GM19025 (cell line): ENCODE measurements around the gene POLR2I.

Experiments used
- ATAC-seq: cut with Tn5 transposase; IDR thresholded peaks from one replicate; pipeline ENCODE4 v1.9.1; 2021; ENCODE audit warnings: mild to moderate bottlenecking, low read depth, moderate library complexity; ENCODE audit not compliant: unreplicated experiment

The POLR2I gene

DNA sequence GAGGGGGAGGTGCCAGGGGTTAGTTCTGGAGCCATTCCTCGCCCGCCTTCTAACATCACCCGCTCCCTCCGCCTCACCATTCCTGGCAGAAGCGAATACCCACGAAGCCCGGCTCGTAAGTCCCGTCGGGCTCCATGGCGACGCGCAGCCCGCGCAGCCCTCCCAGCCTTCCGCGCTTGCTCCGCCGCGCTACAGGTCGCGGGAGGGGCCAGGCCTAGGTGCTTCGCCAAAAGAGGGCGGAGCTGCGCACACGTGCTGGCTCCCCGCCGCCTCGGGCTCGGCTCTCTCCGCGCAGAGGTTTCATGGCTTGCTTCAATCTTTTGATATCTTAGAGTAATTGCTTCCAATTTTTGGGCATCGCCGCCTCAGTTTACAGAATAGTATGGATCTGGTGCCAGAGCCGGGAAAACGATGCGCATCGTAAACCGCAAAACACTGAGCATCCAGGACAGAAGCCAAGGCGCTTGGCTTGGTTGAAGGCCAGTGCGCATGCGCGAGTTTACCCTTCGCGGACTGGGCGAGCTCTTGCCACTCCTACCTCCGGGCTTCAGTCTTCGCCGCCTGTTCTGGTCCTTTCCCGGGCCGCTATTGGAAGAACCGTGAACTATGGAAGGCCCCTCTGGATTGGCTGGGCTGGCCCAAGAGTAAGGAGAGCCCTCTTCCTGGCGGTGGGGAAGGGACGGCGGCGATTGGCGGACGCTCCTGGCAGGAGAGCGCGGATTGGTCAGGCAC, at the start of gene POLR2I:
Gene POLR2I (minus strand): TSS at position 155 of the 732 bp plus-strand sequence. CDS start 19 bp downstream, at position 136.
- ATAC-seq = peak; percentile 81

DNA sequence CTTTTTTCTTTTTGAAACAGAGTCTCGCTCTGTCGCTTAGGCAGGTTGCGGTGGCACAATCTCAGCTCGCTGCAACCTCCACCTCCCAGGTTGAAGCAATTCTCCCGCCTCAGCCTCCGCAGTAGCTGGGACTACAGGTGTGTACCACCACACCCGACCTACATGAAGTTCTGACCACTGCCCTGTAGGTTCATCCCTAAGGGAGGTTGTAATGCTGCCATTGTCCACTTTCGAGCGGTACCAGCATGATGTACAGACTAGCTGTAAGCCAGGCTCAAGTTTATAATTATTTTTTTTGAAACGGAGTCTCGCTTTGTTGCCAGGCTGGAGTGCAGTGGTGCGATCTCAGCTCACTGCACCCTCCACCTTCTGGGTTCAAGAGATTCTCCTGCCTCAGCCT, 49.1 kb upstream of the POLR2I start:
- ATAC-seq = no peak

DNA sequence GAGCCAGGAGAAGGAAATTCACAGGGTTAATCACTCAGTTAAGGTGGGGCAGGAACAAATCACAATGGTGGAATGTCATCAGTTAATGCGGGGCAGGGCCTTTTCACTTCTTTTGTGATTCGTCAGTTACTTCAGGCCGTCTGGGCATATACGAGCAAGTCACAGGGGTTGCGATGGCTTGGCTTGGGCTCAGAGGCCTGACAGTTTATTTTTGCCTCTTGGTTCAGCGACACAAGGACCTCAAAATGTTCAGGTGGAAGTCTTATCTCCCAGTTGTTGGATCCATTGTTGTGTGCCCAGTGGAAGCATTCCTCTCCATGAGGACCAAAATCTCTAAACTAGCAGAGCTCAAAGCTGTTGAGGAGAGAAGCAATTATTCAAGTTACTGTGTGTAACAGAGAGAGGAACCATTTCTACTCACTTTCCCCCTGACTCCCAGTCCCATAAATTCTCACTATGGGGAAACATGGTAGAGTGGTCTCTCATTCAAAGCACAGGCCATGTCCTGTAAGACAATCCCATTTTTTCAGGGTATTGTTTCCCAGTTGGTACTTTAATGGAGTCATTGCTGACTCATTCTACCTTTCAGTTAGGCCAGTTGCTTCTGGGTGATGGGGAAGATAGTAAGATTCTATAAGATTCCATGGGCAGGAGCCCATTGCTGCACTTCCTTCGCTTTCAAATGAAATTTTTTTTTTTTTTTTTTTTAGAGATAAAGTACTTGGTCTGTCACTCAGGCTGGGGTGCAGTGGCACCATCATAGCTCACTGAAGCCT, 46.3 kb upstream of the POLR2I start:
- no peak for ATAC-seq

DNA sequence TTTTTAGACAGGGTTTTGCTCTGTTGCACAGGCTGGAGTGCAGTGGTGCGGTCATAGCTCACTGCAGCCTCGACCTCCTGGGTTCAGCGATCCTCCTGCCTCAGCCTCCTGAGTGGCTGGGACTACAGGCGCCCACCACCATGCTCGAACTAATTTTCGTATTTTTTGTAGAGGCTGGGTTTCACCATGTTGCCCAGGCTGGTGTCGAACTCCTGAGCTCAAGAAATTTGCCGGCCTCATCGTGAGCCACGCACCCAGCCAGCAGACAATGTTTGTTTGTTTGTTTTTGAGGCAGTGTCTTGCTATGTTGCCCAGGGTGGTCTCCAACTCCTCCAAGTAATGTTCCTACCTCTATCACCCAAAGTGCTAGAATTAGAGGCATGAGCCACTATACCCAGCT, 38.5 kb upstream of the POLR2I start:
- ATAC-seq = no peak

DNA sequence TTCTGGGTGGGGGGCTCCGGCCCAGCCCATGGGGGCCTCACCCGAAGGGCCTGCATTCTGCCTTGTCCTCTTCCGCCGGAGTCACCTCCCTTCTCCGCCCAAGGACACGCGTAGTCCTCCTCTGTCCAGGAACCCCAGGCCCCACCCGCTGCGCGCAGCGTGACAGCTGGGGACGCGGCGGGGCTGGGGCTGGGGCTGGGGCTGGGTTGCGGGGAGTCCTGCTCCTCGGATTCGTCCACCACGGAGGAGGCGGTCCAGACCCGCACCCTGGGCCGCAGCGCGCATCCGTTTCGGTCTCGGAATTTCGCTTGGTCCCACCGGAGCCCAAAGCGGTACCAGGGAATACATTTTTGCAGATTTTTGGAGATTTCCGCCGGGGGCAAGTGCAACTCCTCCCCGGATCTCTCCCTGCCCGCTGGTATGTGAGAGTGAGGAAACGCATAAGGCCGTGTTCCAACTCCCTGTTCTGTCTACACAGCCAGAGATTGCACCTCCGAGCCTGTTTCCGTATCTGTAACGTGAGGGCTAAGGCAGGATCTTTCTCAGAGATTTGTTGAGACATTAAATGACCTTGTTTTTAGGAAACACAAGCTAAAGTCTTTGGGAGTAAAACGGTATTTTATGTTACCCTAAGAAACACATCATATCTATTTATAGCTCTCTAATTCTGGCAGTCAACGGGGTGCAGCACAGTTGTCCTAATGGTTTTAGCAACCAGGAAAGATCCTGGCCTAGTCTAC, 37.8 kb upstream of the POLR2I start, which contains the start of gene COX7A1:
Gene COX7A1 (minus strand): TSS at position 96 of the 740 bp plus-strand sequence. CDS start 40 bp downstream, at position 56.
- ATAC-seq = no peak

DNA sequence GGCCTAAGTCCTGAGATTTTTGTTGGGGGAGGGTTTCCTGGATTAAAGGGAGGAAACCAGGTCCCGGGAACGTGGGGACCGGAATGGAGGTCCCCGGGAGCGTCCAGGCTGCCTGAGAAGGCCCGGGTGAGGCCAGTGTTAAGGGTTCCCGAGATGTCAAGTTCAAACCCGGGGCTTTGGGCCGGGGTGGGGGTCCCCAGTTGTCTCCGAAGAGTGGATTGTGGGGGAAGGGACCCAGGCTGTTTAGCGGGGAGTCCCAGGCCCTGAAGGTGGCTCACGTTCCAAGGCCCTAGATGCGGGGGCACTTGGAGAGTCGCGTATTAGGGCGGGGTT, 37.3 kb upstream of the POLR2I start:
- no peak for ATAC-seq

DNA sequence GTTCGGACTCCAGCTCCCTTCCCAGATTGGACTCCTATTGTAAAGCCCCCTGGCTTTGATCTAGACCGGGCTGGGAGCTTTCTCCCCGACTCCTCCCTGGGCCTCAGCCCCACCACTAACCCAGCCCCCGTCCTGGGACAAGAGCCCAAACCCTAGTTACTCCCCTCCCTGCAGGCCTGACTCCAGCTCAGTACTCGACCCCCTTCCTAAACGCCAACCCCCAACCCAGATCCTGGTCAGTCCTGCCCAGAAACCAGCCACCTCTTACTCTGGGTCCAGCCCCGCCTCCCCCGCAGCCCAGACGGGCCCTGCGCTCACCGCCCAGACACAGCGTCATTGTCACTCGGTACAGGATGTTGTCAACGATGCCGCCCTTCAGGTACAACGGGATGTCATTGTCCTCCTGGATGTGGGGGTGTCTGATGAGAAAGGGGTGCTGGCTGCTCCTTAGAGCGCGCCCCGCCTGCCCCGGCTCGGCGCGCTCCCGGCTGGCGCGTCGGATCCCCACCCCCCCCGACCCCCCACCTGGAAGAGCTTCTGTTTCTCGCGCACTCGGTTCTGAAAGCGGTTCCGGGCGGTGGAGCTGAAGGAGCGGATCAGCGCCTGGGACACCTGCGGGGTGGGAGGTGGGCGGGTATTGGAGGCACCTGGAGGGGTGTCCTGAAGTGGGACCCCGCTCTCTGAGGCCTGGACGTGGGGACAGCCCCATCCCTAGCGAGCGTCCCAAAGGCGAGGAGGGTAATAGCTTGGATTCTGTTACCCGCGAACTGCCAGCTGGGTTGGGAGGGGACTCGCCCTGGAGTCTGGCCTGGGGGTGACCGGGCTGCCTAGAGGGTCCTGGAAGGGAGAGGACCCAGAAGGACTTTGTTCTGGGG, 36.7 kb upstream of the POLR2I start:
- no peak for ATAC-seq

DNA sequence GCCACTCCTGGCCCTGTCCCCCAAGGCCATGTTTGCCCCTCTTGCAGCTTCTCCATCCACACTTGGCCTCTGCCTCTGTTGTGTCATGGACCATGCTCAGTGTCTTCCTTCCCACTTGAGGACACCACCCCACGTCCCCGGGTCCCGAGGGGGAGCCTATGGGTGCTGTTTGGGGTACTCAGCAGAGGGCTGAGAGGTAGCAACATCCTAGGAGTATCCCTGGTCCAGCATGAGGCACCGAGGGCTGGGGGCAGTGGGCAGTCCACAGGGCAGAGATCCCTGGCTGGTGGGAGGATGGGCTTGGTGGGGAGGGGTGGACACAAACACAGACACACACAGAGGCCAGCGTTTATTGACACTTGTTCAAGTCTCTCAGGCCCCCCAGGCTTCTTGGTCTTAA, 35.9 kb upstream of the POLR2I start:
- ATAC-seq = no peak

DNA sequence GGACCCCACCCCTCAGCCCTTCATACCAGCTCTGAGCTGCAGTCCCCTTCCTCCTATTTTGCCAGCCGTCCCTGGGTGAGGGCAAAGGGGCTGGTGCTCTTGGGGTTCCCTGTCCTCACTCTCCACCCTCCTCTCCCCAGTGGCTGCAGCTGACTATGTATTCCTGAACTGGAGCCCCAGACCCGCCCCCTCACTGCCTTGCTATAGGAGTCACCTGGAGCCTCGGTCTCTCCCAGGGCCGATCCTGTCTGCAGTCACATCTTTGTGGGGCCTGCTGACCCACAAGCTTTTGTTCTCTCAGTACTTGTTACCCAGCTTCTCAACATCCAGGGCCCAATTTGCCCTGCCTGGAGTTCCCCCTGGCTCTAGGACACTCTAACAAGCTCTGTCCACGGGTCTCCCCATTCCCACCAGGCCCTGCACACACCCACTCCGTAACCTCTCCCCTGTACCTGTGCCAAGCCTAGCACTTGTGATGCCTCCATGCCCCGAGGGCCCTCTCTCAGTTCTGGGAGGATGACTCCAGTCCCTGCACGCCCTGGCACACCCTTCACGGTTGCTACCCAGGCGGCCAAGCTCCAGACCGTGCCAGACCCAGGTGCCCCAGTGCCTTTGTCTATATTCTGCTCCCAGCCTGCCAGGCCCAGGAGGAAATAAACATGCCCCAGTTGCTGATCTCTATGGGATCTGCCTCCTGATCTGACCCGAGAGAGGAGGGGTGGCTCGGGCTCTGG, 35.2 kb upstream of the POLR2I start:
- no peak for ATAC-seq

DNA sequence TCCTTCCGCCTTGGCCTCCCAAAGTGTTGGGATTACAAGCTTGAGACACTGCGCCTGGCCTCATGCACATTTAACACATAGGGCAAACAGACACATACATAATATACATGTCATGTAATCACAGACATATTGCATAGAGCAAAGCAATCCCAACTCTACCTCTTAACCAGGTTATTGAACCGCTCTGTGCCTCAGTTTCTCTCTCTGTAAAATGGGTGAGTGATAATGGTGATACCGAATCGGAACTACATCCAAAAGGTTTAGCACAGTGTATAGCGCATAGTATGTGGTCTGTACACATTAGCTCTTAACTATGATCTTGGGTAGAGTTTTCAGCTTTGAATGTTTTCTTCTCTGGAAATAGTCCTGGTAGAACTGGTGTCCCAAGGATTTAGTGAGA, 29.9 kb upstream of the POLR2I start:
- ATAC-seq = no peak

DNA sequence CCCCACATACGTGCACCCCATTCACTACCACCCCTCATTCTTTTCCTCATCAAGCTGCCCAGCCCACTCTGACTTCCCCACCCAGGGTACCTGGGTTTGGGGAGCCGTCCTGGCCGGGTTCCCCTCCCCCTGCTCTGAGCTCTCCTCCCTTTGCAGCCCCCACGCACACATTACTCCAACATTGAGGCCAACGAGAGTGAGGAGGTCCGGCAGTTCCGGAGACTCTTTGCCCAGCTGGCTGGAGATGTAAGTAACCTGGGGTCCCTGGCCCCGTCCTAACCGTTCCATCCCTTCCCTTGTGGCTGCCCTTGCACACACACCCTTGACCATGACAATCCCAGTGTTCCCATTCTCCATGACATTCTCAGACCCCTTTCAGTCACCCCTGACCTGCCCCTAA, 27.8 kb upstream of the POLR2I start:
- no peak for ATAC-seq

DNA sequence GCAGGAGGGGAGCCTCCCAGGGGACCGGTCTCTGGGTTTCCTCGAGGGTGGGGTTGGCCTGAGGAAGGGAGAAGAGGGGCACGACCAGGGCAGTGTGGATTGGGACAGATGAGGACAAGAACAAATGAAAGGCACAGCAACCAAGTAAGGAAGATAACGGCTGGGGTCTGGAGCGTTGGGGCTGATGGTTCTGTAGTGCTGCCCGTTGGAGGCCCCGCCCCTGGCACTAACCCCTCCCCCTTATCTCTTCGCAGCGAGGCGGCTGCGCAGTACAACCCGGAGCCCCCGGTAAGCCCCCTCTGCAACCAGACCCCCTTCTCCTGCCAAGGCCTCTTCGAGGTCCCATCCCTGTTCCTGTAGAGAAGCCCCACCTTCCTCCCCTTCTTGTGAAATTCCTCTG, 27.4 kb upstream of the POLR2I start:
- ATAC-seq = no peak

DNA sequence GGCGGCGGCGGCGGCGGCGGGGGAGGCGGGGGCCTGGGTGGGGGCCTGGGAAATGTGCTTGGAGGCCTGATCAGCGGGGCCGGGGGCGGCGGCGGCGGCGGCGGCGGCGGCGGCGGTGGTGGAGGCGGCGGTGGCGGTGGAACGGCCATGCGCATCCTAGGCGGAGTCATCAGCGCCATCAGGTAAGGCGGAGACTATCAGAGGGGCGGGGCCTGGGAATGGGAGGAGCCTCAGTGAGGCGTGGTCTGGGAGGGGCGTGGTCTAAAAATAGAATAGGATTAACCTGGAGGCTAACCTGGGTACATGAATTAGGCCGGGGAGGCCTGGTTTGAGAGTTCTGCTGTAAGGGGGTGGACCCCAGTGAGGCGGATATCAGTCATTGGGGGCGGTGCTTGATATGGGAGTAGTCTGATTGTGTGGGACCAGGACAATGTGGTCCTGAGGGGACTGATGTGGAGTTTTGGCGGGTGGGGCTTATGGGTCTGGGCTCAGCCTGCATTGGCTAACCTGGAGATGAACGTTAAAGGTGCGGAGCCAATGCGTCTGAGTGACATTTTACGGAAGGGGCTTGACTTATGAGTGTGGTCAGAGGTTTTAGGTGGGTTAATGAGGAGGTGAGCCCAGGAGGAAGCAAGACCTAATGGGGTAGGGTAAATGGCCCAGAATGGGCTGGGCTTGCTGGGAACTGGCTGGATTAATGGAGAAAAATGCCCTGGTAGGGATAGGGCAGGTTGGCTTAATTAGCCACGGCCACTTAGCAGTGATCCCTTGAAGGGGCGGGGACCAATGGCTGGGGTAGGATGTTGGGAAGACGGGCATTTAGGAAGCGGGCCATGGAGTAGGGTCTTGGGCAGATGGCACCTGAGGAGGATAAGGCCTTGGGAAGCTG, 26.6 kb upstream of the POLR2I start:
- ATAC-seq = peak; percentile 37

DNA sequence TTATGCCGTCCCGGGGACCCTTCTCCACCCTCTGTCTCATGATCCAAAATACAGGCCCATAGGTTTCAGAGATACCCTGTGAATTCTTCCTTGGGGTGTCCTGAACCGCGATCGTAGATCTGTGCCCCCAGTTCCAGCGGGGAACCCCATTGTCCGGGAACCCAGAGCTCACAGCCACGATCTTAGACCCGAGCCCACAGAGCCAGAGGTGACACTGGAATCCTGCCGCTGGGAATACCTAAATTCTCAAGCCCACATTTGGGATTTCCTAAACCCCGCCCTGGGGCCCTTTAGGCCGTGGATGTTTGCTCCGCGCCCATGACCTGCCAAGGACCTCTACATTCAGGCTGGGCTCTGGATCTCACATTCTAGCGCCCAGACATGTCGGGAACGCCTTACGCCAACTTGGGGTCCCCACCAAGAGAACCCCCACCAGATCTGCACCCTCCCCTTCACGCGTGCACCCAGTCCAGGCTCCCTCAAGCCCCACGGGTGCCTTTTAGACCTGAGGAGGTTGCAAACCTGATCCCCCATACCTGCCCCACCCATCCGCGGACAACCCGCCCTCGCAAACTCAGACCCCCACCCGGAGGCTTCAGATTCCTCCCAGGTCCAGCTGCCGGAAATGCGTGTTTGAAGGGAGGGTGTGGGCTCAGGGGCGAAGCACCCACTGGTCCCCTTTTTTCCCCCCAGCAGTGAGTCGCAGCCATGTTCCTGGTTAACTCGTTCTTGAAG, 25.8 kb upstream of the POLR2I start:
- ATAC-seq = no peak

DNA sequence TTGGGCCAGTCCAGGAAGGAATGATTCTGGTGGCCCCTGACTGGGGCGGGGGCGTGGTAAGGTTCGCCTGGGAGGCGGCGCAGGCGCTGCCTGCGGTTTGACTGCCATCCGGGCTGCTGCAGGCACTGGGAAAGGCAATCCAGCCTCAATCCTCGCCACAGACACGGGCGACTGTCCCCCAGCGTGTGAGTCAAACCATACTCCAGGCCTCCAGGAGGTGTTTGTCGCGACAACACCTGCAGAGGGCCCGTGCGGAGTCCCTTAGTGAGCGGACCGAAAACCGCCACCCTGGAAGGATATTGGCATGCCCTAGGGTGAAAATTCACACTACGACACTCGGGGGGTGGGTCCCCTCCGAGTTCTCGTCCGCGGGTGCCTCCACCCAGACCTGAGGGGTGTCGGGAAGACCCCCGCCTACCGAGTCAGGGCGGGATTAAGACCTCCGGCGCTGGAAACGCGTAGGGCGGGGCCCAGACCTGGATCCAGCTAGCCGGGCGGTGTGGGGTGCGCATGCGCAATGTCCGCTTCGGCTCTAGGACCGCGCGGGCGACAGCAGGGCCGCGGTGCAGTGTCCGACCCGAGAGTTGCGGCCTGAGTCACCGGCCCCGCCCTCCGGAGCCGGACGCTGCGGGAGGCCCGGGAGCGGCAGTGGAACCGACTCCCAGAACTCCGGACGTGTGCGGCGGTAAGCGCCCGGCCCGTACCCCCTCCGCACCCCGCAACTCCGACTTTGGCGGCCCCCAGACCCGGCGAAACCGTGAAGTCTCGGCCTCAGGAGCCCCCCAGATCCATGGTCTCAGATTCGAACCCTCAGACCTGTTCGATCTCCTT, 25.0 kb upstream of the POLR2I start, which contains the start of gene CAPNS1:
Gene CAPNS1 (plus strand): TSS at position 594 of the 831 bp plus-strand sequence. CDS start 946 bp downstream, outside the sequence.
- ATAC-seq = peak; percentile 81

DNA sequence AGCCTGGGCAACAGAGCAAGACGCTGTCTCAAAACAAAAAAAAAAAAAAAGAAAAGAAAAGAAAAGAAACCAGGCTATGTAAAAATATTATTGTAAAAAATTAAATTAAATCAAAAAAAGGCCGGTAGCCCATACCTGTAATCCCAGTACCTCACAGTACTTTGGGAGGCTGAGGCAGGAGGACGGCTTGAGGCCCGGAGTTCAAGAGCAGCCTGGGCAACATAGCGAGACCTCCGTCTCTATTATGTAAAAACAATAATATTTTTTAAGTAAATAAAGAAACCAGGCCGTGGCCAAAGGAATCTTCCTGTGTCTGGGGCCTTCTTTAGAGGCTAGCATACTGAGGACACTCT, 24.4 kb upstream of the POLR2I start:
- ATAC-seq = no peak
